ENCODE results near the gene COL21A1. TPM values are rescaled to one million over a fixed set of nuclear protein-coding genes. Genes with fewer than 3 reads are reported as not detected.

The COL21A1 gene
- total and polyA plus RNA-seq, 2 of the 4 experiments (the other 2 are of a cell fraction): 0.05 TPM; not detected in 1

GRCh38 chr6:56173228-56173627 lies 74.2 kb downstream of the COL21A1 start:
- TF ChIP-seq RCOR1 (IDR thresholded peaks at IDR 0.05; ENCODE audit: insufficient replicate concordance, low read length): no peak
- ATAC-seq (ENCODE audit: low read depth): no peak
- Histone ChIP-seq H3K27me3 (ENCODE audit: control insufficient read depth, insufficient read depth, low read length) (no peaks in the 10 kb centered on the region), H2AK9ac (replicated peaks; ENCODE audit: low read depth, low read length, poor library complexity) (no peak overlapping the region), H3K23ac (ENCODE audit: low read depth, low read length) (no peak overlapping the region), H4K20me1 (ENCODE audit: insufficient read depth, low read length) (no peaks in the 10 kb centered on the region), H3K9me1 (ENCODE audit: insufficient read depth, low read length) (no peaks in the 10 kb centered on the region), H2AFZ (replicated peaks; ENCODE audit: low read length, poor library complexity) (no peak overlapping the region), H4K5ac (ENCODE audit: low read depth, low read length) (no peak overlapping the region), H3K18ac (ENCODE audit: low read depth, low read length) (no peak overlapping the region), H4K8ac (ENCODE audit: low read depth in 2 of 2, low read length in 2 of 2) (no peak overlapping the region), H3K4me1 (ENCODE audit: control insufficient read depth, insufficient read depth, low read length) (no peaks in the 10 kb centered on the region), H3K9ac (ENCODE audit: low read depth, low read length) (no peak overlapping the region), H2AK5ac (ENCODE audit: low read depth, low read length) (no peak overlapping the region), H3K56ac (ENCODE audit: extremely low read depth, insufficient read depth, low read length) (no peak overlapping the region), H3K14ac (replicated peaks; ENCODE audit: low read depth, low read length) (no peak overlapping the region), H4K91ac (ENCODE audit: insufficient read depth, low read depth, low read length) (no peak overlapping the region), H2BK15ac (ENCODE audit: low read depth, low read length) (no peak overlapping the region), H2BK5ac (ENCODE audit: low read depth, low read length, poor library complexity, severe bottlenecking) (no peak overlapping the region), H2BK120ac (ENCODE audit: low read depth, low read length) (no peak overlapping the region), H3K4ac (ENCODE audit: low read depth, low read length) (no peak overlapping the region), H3K9me3 (ENCODE audit: control insufficient read depth, insufficient read depth, low read length) (peaks cover 8% of the 10 kb centered on the region), H3K4me3 (ENCODE audit: insufficient read depth, low read depth, low read length) (no peak overlapping the region), H2BK20ac (ENCODE audit: low read depth, low read length) (no peak overlapping the region), H3K4me2 (ENCODE audit: low read depth, low read length) (no peak overlapping the region), H3K79me1 (ENCODE audit: low read depth in 1 of 2, low read length in 2 of 2) (no peaks in the 10 kb centered on the region), H3K36me3 (ENCODE audit: control insufficient read depth, insufficient read depth, low read length) (no peaks in the 10 kb centered on the region), H3K27ac (ENCODE audit: insufficient read depth, low read length) (no peak overlapping the region)
- CTCF ChIA-PET: no interaction called here
- no CpG with 5 or more reads among the region's 1 CpG for WGBS, 2 experiments (ENCODE audit: extremely low coverage in 2 of 2, insufficient read length in 1 of 2)
- intact Hi-C loops (cut with micrococcal nuclease) (no loop called here), in situ Hi-C loops (cut with MboI; ENCODE audit: low sequenced_read_pairs) (no loop called here), dilution Hi-C loops (cut with HindIII; ENCODE audit: low sequenced_read_pairs, unreplicated experiment) (no loop called here)
- POLR2A ChIA-PET (ENCODE audit: unreplicated experiment): no interaction called here
- DNase-seq: no peak
- BruUV-seq (replicated peaks): no TSS peak

Measured in IMR-90 (cell line).